HEK293T (cell line): ENCODE data around the gene GNA14.

Experiments
- BHLHE40 ChIP-seq: fragments of 450-650 bp; IDR thresholded peaks from 2 replicates; pipeline ENCODE4 v1.6.1; 2016; ENCODE audit warnings: mild to moderate bottlenecking, moderate library complexity, borderline replicate concordance
- ELF4 ChIP-seq: fragments of 450-650 bp; IDR thresholded peaks from 2 replicates; pipeline ENCODE4 v1.6.1; 2017; ENCODE audit warnings: antibody characterized with exemption
- FOXM1 ChIP-seq: fragments of 450-650 bp; IDR thresholded peaks from 2 replicates; pipeline ENCODE4 v1.6.1; 2017; ENCODE audit warnings: mild to moderate bottlenecking, borderline replicate concordance
- HDGF ChIP-seq: fragments of 450-650 bp; IDR thresholded peaks from 2 replicates; pipeline ENCODE4 v1.6.1; 2017; ENCODE audit warnings: antibody characterized with exemption, borderline replicate concordance
- SP1 ChIP-seq: fragments of 450-650 bp; IDR thresholded peaks from 2 replicates; pipeline ENCODE4 v1.6.1; 2017
- TARDBP ChIP-seq: fragments of 450-650 bp; IDR thresholded peaks from 2 replicates; pipeline ENCODE4 v1.6.1; 2016
- ZNF384 ChIP-seq: fragments of 450-650 bp; IDR thresholded peaks from 2 replicates; pipeline ENCODE4 v1.6.1; 2016

GRCh38 chr9:77472646-77473045 lies 175.5 kb downstream of the GNA14 start:
- TF ChIP-seq TARDBP (no peak), SP1 (no peak), ELF4 (no peak), BHLHE40 (no peak), HDGF (no peak), ZNF384 (no peak), FOXM1 (no peak)
